ENCODE measurements around the gene NOL11. TPM values are rescaled to one million over a fixed set of nuclear protein-coding genes. Genes with fewer than 3 reads are reported as not detected.
"Not testable (repeated sequence)": the region's sequence is repeated elsewhere in the genome, so short reads cannot be mapped to it uniquely, and the experiment has no call there.

NOL11 gene
- total RNA-seq, 1 experiment from 2014 or later = 115 TPM

- Histone ChIP-seq H3K4me3 (no peak overlapping the region), H3K27me3 (no peaks in the 10 kb centered on the region), H3K4me1 (no peaks in the 10 kb centered on the region), H3K27ac (no peak overlapping the region), H3K9me3 (replicated peaks) (no peaks in the 10 kb centered on the region), H3K36me3 (peaks cover 85% of the 10 kb centered on the region)
- no peak for DNase-seq
Measured at GRCh38 chr17:67725807-67726206, 8.1 kb downstream of the NOL11 start.

DNA sequence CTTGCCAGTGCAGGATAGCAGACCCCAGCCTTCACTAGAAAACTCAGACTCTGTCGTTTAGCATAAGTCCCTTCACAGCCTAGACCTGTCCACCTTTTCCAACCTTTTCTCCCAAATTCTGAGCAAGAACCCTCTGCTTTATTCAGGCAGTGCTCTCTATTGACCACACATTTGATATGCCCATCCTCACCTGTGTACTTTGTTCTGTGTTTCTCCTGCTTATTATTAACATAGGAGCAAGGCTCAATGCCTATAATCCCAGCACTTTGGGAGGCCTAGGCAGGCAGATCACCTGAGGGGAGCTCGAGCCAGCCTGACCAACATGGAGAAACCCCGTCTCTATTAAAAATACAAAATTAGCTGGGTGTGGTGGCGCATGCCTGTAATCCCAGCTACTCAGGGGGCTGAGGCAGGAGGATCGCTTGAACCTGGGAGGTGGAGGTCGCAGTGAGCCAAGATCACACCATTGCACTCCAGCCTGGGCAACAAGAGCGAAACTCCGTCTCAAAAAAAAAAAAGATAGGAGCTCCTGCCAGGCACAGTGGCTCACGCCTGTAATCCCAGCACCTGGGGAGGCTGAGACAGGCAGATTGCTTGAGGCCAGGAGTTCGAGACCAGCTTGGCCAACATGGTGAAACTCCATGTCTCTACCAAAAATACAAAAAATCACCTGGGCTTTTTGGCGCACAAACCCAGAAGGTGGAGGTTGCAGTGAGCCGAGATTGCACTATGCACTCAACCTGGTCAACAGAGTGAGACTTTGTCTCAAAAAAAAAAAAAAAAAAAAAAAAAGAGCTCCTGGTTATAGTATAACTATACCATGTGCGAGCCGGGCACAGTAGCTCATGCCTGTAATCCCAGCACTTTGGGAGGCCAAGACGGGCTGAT lies 9.7 kb downstream of the NOL11 start:
- H3K9me3 ChIP-seq (replicated peaks); H3K4me1 ChIP-seq; H3K27ac ChIP-seq; DNase-seq; H3K27me3 ChIP-seq; H3K4me3 ChIP-seq: not testable (repeated sequence)
- peaks cover 80% of the 10 kb centered on the region for H3K36me3 ChIP-seq

GRCh38 chr17:67729903-67730302 lies 12.2 kb downstream of the NOL11 start:
- no peak overlapping the region for H3K4me3 ChIP-seq
- no peak for DNase-seq
- H3K9me3 ChIP-seq (replicated peaks) = no peaks in the 10 kb centered on the region
- H3K27me3 ChIP-seq = no peaks in the 10 kb centered on the region
- H3K4me1 ChIP-seq = no peaks in the 10 kb centered on the region
- H3K27ac ChIP-seq = no peak overlapping the region
- peaks cover 88% of the 10 kb centered on the region for H3K36me3 ChIP-seq

DNA sequence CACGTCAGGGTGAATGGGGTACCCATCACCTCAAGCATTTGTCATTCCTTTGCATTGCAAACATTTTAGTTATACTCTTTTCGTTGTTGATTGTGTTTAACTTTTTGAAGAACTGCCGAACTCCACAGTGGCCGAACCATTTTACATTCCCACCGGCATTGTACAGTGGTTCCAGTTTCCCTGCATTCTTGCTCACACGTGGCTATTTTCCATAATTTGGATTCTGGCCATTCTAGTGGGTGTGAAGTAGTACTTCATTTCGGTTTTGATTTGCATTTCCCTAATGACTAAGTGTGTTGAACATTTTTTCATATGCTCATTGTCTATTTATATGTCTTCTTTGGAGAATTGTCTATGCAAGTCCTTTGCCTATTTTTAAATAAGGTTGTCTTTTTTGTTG lies 13.0 kb downstream of the NOL11 start:
- Histone ChIP-seq H3K9me3 (replicated peaks) (no peaks in the 10 kb centered on the region), H3K36me3 (peaks cover 86% of the 10 kb centered on the region), H3K4me1 (no peaks in the 10 kb centered on the region), H3K27me3 (no peaks in the 10 kb centered on the region), H3K27ac (no peak overlapping the region), H3K4me3 (no peak overlapping the region)
- DNase-seq = no peak

DNA sequence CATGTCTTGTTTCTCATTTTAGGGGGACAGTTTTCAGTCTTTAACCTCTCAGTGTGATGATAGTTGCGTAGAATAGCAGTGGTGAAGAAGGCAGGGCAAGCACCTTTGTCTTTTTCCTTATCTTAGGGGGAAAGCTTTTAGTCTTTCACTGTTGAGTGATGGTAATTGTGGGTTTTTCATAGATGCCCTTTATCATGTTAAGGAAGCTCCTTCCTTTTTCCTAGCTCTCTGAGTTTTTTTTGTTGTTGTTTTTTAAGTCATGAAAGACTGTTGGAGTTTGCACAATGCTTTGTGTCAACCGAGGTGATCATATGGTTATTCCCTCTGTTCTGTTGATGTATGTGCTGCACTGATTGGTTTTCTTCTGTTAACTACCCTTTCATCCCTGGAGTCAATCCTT lies 15.7 kb downstream of the NOL11 start:
- Histone ChIP-seq H3K9me3 (replicated peaks) (no peaks in the 10 kb centered on the region), H3K36me3 (peaks cover 86% of the 10 kb centered on the region)
- DNase-seq = no peak

GRCh38 chr17:67737145-67737544 lies 19.4 kb downstream of the NOL11 start:
- H3K27ac ChIP-seq = no peak overlapping the region
- no peaks in the 10 kb centered on the region for H3K9me3 ChIP-seq (replicated peaks)
- no peaks in the 10 kb centered on the region for H3K4me1 ChIP-seq
- H3K4me3 ChIP-seq = no peak overlapping the region
- peaks cover 90% of the 10 kb centered on the region for H3K36me3 ChIP-seq
- no peak for DNase-seq
- no peaks in the 10 kb centered on the region for H3K27me3 ChIP-seq

More for the DNA sequence above, 15.7 kb downstream of the NOL11 start:
- Histone ChIP-seq H3K4me3 (no peak overlapping the region), H3K4me1 (no peaks in the 10 kb centered on the region), H3K27me3 (no peaks in the 10 kb centered on the region), H3K27ac (no peak overlapping the region)

DNA sequence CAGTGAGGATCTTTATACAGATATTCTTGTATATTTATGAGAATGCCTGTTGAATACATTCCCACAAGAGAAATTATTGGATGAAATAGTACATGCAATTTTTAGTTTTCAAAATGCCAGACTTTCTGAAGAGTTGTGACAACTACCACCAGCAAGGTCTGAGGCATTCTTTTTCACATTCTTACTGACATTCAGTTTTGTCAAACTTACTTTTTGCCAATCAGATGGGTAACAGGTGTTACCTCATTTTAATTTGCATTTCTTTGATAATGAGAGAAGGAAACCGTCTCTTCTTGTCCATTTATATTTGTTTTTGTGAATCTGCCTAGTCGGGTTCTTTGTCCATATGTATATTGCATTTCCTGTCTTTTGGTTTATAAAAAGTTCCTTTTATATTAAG lies 24.3 kb downstream of the NOL11 start:
- no peaks in the 10 kb centered on the region for H3K27me3 ChIP-seq
- no peak for DNase-seq
- no peak overlapping the region for H3K27ac ChIP-seq
- peaks cover 94% of the 10 kb centered on the region for H3K36me3 ChIP-seq
- H3K9me3 ChIP-seq (replicated peaks) = no peaks in the 10 kb centered on the region
- no peak overlapping the region for H3K4me3 ChIP-seq
- no peaks in the 10 kb centered on the region for H3K4me1 ChIP-seq

GRCh38 chr17:67746704-67747571 lies 29.2 kb downstream of the NOL11 start:
- H3K4me3 ChIP-seq = no peak overlapping the region
- H3K9me3 ChIP-seq (replicated peaks) = no peaks in the 10 kb centered on the region
- no peaks in the 10 kb centered on the region for H3K4me1 ChIP-seq
- peaks cover 84% of the 10 kb centered on the region for H3K36me3 ChIP-seq
- H3K27me3 ChIP-seq = no peaks in the 10 kb centered on the region
- no peak for DNase-seq
- H3K27ac ChIP-seq = no peak overlapping the region

DNA sequence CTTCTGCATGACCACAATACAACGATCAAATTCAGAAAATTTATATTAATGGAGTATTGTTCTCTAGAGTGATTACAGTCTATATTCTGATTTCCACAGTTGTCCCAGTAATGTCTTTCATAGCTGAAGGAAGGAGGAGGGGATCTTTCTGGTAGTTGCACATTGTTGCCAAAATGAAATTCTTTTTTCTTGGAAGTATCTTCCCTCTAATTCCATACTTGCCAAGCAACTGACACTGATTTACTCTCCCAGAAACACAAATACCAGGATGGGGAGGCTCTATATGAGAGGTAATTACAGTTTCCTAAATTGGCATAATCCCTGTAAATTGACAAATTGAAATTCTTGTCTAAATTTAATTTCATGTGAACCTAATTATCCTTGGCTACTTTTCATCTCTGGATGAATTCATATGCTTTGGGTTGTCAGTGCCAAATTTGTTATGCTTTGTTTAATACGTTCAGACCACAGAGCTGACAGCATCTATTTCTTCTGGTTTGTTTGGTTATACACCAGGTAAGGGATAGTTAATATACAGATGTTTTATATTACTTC lies 30.0 kb downstream of the NOL11 start:
- Histone ChIP-seq H3K4me3 (no peak overlapping the region), H3K36me3 (peaks cover 76% of the 10 kb centered on the region), H3K9me3 (replicated peaks) (no peaks in the 10 kb centered on the region), H3K27me3 (no peaks in the 10 kb centered on the region), H3K27ac (no peak overlapping the region), H3K4me1 (no peaks in the 10 kb centered on the region)
- DNase-seq = no peak

- DNase-seq = no peak
- Histone ChIP-seq H3K36me3 (peaks cover 57% of the 10 kb centered on the region), H3K4me3 (no peak overlapping the region), H3K4me1 (no peaks in the 10 kb centered on the region), H3K27me3 (no peaks in the 10 kb centered on the region), H3K9me3 (replicated peaks) (no peaks in the 10 kb centered on the region), H3K27ac (no peak overlapping the region)
Measured at GRCh38 chr17:67750067-67750466, 32.3 kb downstream of the NOL11 start.

DNA sequence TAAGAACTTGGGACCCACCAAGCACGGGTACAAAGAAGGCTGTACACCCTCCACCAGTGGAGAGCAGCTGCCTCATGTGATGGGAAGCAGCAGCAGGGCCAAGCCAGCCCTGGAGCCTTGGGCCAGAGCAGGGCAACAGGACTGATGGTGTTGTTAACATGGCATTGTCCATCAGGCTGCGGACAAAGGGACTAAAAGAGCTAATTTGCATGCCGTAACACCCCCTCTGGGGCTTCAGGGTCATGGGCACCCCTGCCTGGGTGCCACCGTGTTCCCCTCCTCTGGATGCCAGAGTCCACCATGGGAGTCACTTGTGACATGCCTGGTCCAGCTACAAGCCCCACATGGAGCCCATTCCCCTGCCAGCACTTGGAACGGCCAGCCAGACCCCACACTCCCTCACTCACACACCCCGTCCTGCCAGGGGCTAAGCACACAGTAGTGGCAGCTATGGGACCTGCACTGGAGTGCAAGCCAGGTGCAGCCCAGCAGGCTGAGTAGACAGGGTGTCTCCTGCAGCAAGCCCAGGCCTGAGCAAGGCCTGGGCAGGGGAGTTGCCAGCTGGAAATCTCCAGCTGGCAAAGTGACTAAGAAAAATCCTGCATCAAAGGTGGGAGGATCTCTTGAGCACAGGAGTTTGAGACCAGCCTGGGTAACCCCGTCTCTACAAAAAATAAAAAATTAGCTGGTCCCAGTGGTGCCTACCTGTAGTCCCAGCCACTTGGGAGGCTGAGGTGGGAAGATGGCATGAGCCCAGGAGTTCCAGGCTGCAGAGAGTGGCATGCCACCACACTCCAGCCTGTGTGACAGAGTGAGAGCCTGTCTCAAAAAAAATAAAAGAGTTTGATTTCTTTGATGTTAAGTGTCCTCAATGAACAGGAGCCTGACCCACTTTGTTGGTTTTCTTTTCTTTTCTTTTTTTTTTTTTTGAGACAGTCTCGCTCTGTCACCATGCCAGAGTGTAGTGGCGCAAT lies 33.7 kb downstream of the NOL11 start:
- Histone ChIP-seq H3K9me3 (replicated peaks) (no peaks in the 10 kb centered on the region), H3K4me3 (no peak overlapping the region), H3K36me3 (peaks cover 45% of the 10 kb centered on the region), H3K27ac (no peak overlapping the region), H3K4me1 (no peaks in the 10 kb centered on the region), H3K27me3 (no peaks in the 10 kb centered on the region)
- no peak for DNase-seq

- DNase-seq; H3K9me3 ChIP-seq (replicated peaks); H3K27me3 ChIP-seq; H3K4me1 ChIP-seq; H3K4me3 ChIP-seq; H3K27ac ChIP-seq: not testable (repeated sequence)
- H3K36me3 ChIP-seq = peaks cover 37% of the 10 kb centered on the region
Measured at GRCh38 chr17:67752160-67752559, 34.4 kb downstream of the NOL11 start.

GRCh38 chr17:67753026-67753425 lies 35.3 kb downstream of the NOL11 start:
- Histone ChIP-seq H3K9me3 (replicated peaks) (no peaks in the 10 kb centered on the region), H3K4me1 (no peaks in the 10 kb centered on the region), H3K27ac (no peak overlapping the region), H3K4me3 (no peak overlapping the region), H3K36me3 (peaks cover 28% of the 10 kb centered on the region), H3K27me3 (no peaks in the 10 kb centered on the region)
- DNase-seq = no peak

DNA sequence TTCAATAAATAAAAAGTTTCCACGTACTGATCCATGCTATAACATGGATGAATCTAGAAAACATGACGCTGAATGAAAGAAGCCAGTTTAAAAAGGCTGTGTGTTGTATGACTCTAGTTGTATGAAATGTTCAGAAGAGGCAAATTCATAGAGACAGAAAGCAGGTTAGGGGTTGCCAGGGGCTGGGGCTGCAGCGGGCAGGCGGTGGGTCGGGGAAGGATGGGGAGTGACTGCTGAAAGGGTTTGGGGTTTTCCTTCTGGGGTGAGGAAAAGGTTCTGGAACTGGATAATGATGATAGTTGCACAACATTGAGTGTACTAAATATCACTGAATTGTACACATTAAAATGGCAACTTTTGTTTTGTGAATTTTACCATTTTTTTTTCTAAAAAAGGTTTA lies 36.3 kb downstream of the NOL11 start:
- Histone ChIP-seq H3K27me3 (no peaks in the 10 kb centered on the region), H3K36me3 (peaks cover 20% of the 10 kb centered on the region), H3K4me1 (no peaks in the 10 kb centered on the region), H3K9me3 (replicated peaks) (no peaks in the 10 kb centered on the region), H3K4me3 (no peak overlapping the region), H3K27ac (no peak overlapping the region)
- DNase-seq = no peak
